ENCODE measurements around the gene FAM13A. TPM values are rescaled to one million over a fixed set of nuclear protein-coding genes. Genes with fewer than 3 reads are reported as not detected.
"Not testable (repeated sequence)": the region's sequence is repeated elsewhere in the genome, so short reads cannot be mapped to it uniquely, and the experiment has no call there.

Gene FAM13A
- total and polyA plus RNA-seq, 4 experiments from 2014 or later, result 9.6 to 19.7 (median 13.0) TPM

GRCh38 chr4:88908003-88908402, 149.0 kb downstream of the FAM13A start:
- POLR2A ChIA-PET (ENCODE audit: partially characterized antibody), result no interaction called here
- H3K9me3 Mint-ChIP-seq, result peaks cover 0 to 4% (median 0%) of the 10 kb centered on the region in 8 donors
- H3K4me3 Mint-ChIP-seq, result no peak overlapping the region
- CTCF ChIA-PET (ENCODE audit: partially characterized antibody), result no interaction called here
- intact Hi-C loops (cut with micrococcal nuclease), result no loop called here
- Histone ChIP-seq H3K4me3 (ENCODE audit: low read length in 2 of 2) (no peak overlapping the region), H3K27me3 (ENCODE audit: insufficient read depth, low read length) (no peaks in the 10 kb centered on the region), H3K27ac (ENCODE audit: low read depth, low read length) (no peak overlapping the region), H3K9me3 (ENCODE audit: control insufficient read depth in 1 of 2, low read length in 2 of 2) (no peaks in the 10 kb centered on the region), H3K36me3 (ENCODE audit: insufficient read depth, low read length) (no peaks in the 10 kb centered on the region), H3K4me1 (ENCODE audit: insufficient read depth, low read length) (no peaks in the 10 kb centered on the region)
- H3K36me3 Mint-ChIP-seq, result no peaks in the 10 kb centered on the region
- H3K27me3 Mint-ChIP-seq, result peaks cover 2 to 4% of the 10 kb centered on the region in 2 donors
- H3K4me1 Mint-ChIP-seq, result no peaks in the 10 kb centered on the region
- H3K27ac Mint-ChIP-seq, result no peak overlapping the region
- DNase-seq, result no peak

GRCh38 chr4:88907478-88907877, 149.5 kb downstream of the FAM13A start:
- Histone ChIP-seq H3K36me3 (ENCODE audit: insufficient read depth, low read length) (no peaks in the 10 kb centered on the region), H3K27me3 (ENCODE audit: insufficient read depth, low read length) (no peaks in the 10 kb centered on the region), H3K9me3 (ENCODE audit: control insufficient read depth in 1 of 2, low read length in 2 of 2) (no peaks in the 10 kb centered on the region), H3K4me3 (ENCODE audit: low read length in 2 of 2) (no peak overlapping the region), H3K27ac (ENCODE audit: low read depth, low read length) (no peak overlapping the region), H3K4me1 (ENCODE audit: insufficient read depth, low read length) (no peaks in the 10 kb centered on the region)
- DNase-seq, result no peak
- Mint-ChIP-seq H3K27me3 (peaks cover 2 to 4% of the 10 kb centered on the region in 2 donors), H3K4me1 (no peaks in the 10 kb centered on the region), H3K36me3 (no peaks in the 10 kb centered on the region), H3K9me3 (peaks cover 0 to 9% (median 0%) of the 10 kb centered on the region in 8 donors), H3K27ac (no peak overlapping the region), H3K4me3 (no peak overlapping the region)
- POLR2A ChIA-PET (ENCODE audit: partially characterized antibody), result no interaction called here
- CTCF ChIA-PET (ENCODE audit: partially characterized antibody), result interaction anchor here (0.9 kb wide), 1 partner anchor 20 kb away, joined by 3 read pairs; no protein-coding TSS in a partner anchor
- intact Hi-C loops (cut with micrococcal nuclease), result no loop called here

GRCh38 chr4:88904240-88904639, 152.7 kb downstream of the FAM13A start:
- H3K27me3 ChIP-seq (ENCODE audit: insufficient read depth, low read length); H3K27me3 Mint-ChIP-seq; H3K36me3 Mint-ChIP-seq; H3K4me1 Mint-ChIP-seq; H3K36me3 ChIP-seq (ENCODE audit: insufficient read depth, low read length); CTCF ChIA-PET (ENCODE audit: partially characterized antibody); H3K4me3 Mint-ChIP-seq; POLR2A ChIA-PET (ENCODE audit: partially characterized antibody); H3K27ac Mint-ChIP-seq; H3K27ac ChIP-seq (ENCODE audit: low read depth, low read length); DNase-seq; intact Hi-C loops (cut with micrococcal nuclease); H3K4me3 ChIP-seq (ENCODE audit: low read length in 2 of 2); H3K4me1 ChIP-seq (ENCODE audit: insufficient read depth, low read length); H3K9me3 ChIP-seq (ENCODE audit: control insufficient read depth in 1 of 2, low read length in 2 of 2): not testable (repeated sequence)
- H3K9me3 Mint-ChIP-seq, result peaks cover 5 to 29% (median 10%) of the 10 kb centered on the region in 8 donors

GRCh38 chr4:88900432-88900831, 156.6 kb downstream of the FAM13A start:
- Histone ChIP-seq H3K9me3 (ENCODE audit: control insufficient read depth in 1 of 2, low read length in 2 of 2) (no peaks in the 10 kb centered on the region), H3K27ac (ENCODE audit: low read depth, low read length) (no peak overlapping the region), H3K27me3 (ENCODE audit: insufficient read depth, low read length) (no peaks in the 10 kb centered on the region), H3K4me3 (ENCODE audit: low read length in 2 of 2) (no peak overlapping the region), H3K4me1 (ENCODE audit: insufficient read depth, low read length) (no peaks in the 10 kb centered on the region), H3K36me3 (ENCODE audit: insufficient read depth, low read length) (no peaks in the 10 kb centered on the region)
- peaks cover 0 to 3% of the 10 kb centered on the region in 2 donors for H3K36me3 Mint-ChIP-seq
- DNase-seq, result no peak
- H3K27ac Mint-ChIP-seq, result no peak overlapping the region
- H3K4me1 Mint-ChIP-seq, result no peaks in the 10 kb centered on the region
- H3K9me3 Mint-ChIP-seq, result peaks cover 7 to 31% (median 10%) of the 10 kb centered on the region in 8 donors
- CTCF ChIA-PET (ENCODE audit: partially characterized antibody), result no interaction called here
- H3K27me3 Mint-ChIP-seq, result peaks cover under 1 to 2% of the 10 kb centered on the region in 2 donors
- intact Hi-C loops (cut with micrococcal nuclease), result no loop called here
- POLR2A ChIA-PET (ENCODE audit: partially characterized antibody), result no interaction called here
- H3K4me3 Mint-ChIP-seq, result no peak overlapping the region

DNA sequence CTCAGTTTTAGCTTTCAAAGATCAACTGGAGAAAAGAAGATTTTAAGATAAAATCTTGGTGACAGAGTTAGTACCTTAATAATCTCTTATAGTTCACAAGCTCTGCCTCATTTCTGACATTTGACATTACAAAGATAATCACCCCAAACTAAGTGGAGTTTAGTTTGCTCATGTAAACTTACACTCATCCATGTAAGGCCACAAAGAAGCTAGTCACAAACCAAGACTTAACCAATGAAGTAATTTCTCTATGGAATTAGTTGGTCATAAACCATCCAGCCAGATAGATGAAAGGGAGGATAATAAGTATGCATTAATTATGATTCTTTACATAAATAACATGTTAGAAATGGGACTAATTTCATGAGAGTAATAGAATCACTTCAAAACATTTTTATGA, 159.2 kb downstream of the FAM13A start:
- POLR2A ChIA-PET (ENCODE audit: partially characterized antibody), result no interaction called here
- H3K27me3 Mint-ChIP-seq, result peaks cover 0 to 4% of the 10 kb centered on the region in 2 donors
- CTCF ChIA-PET (ENCODE audit: partially characterized antibody), result no interaction called here
- Histone ChIP-seq H3K4me3 (ENCODE audit: low read length in 2 of 2) (no peak overlapping the region), H3K27me3 (ENCODE audit: insufficient read depth, low read length) (no peaks in the 10 kb centered on the region), H3K36me3 (ENCODE audit: insufficient read depth, low read length) (no peaks in the 10 kb centered on the region), H3K27ac (ENCODE audit: low read depth, low read length) (no peak overlapping the region), H3K4me1 (ENCODE audit: insufficient read depth, low read length) (no peaks in the 10 kb centered on the region), H3K9me3 (ENCODE audit: control insufficient read depth in 1 of 2, low read length in 2 of 2) (no peaks in the 10 kb centered on the region)
- no peak overlapping the region for H3K27ac Mint-ChIP-seq
- peaks cover 5 to 25% (median 10%) of the 10 kb centered on the region in 8 donors for H3K9me3 Mint-ChIP-seq
- DNase-seq, result no peak
- H3K4me1 Mint-ChIP-seq, result no peaks in the 10 kb centered on the region
- H3K36me3 Mint-ChIP-seq, result peaks cover 0 to 3% of the 10 kb centered on the region in 2 donors
- no peak overlapping the region for H3K4me3 Mint-ChIP-seq
- intact Hi-C loops (cut with micrococcal nuclease), result no loop called here

DNA sequence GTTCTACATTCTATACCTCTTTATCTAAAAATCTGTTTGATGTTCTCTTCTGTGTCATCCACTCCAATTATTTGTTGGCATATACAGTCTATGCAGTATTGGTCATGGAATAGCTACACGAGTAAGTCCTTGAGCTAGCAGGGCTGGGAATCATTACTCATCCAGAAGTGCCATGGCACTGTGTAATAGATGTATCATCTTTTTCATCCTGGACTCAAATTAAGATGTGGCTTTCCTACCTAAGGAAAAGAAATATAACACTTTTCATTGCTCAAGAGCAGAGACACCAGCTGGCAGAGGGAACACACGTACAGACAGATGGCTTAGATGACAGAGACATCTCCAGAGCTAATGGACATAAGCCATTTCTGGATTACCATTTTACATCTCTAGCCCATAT, 159.8 kb downstream of the FAM13A start:
- Mint-ChIP-seq H3K27ac (no peak overlapping the region), H3K9me3 (peaks cover 5 to 20% (median 10%) of the 10 kb centered on the region in 8 donors), H3K4me3 (no peak overlapping the region), H3K4me1 (no peaks in the 10 kb centered on the region), H3K36me3 (peaks cover 0 to 3% of the 10 kb centered on the region in 2 donors), H3K27me3 (peaks cover 0 to 4% of the 10 kb centered on the region in 2 donors)
- Histone ChIP-seq H3K36me3 (ENCODE audit: insufficient read depth, low read length) (no peaks in the 10 kb centered on the region), H3K27me3 (ENCODE audit: insufficient read depth, low read length) (no peaks in the 10 kb centered on the region), H3K9me3 (ENCODE audit: control insufficient read depth in 1 of 2, low read length in 2 of 2) (no peaks in the 10 kb centered on the region), H3K4me1 (ENCODE audit: insufficient read depth, low read length) (no peaks in the 10 kb centered on the region), H3K4me3 (ENCODE audit: low read length in 2 of 2) (no peak overlapping the region), H3K27ac (ENCODE audit: low read depth, low read length) (no peak overlapping the region)
- intact Hi-C loops (cut with micrococcal nuclease), result no loop called here
- ChIA-PET POLR2A (ENCODE audit: partially characterized antibody) (no interaction called here), CTCF (ENCODE audit: partially characterized antibody) (no interaction called here)
- no peak for DNase-seq

GRCh38 chr4:88893961-88894360, 163.0 kb downstream of the FAM13A start:
- Mint-ChIP-seq H3K9me3 (peaks cover 0 to 4% (median 0%) of the 10 kb centered on the region in 8 donors), H3K27ac (no peak overlapping the region), H3K4me3 (no peak overlapping the region), H3K4me1 (no peaks in the 10 kb centered on the region), H3K36me3 (no peaks in the 10 kb centered on the region), H3K27me3 (peaks cover 0 to 4% of the 10 kb centered on the region in 2 donors)
- Histone ChIP-seq H3K27me3 (ENCODE audit: insufficient read depth, low read length) (no peaks in the 10 kb centered on the region), H3K27ac (ENCODE audit: low read depth, low read length) (no peak overlapping the region), H3K36me3 (ENCODE audit: insufficient read depth, low read length) (no peaks in the 10 kb centered on the region), H3K4me3 (ENCODE audit: low read length in 2 of 2) (no peak overlapping the region), H3K4me1 (ENCODE audit: insufficient read depth, low read length) (no peaks in the 10 kb centered on the region), H3K9me3 (ENCODE audit: control insufficient read depth in 1 of 2, low read length in 2 of 2) (no peaks in the 10 kb centered on the region)
- DNase-seq, result no peak
- CTCF ChIA-PET (ENCODE audit: partially characterized antibody), result interaction anchor here (1.3 kb wide), 1 partner anchor 39 kb away, joined by 3 read pairs; no protein-coding TSS in a partner anchor
- POLR2A ChIA-PET (ENCODE audit: partially characterized antibody), result no interaction called here
- intact Hi-C loops (cut with micrococcal nuclease), result no loop called here

DNA sequence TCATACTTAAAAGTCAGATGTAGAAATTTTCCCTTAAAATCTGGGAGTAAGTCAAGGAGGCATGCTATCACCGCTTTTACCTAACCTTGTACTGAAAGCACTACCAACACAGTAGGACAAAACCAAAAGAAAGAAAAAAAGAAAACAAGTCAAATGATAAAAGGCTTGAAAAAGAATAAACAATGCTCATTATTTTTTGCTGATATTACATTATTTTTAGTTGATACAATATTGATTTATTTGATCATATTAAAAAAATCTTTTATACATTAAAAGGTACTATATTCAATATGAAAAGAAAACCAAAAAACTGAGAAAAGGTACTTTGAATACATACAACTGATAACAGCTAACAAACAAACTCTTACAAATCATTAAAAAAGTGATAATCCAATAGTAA, 164.3 kb downstream of the FAM13A start:
- Mint-ChIP-seq H3K36me3 (no peaks in the 10 kb centered on the region), H3K27me3 (peaks cover 0 to 4% of the 10 kb centered on the region in 2 donors), H3K4me1 (no peaks in the 10 kb centered on the region), H3K9me3 (peaks cover 0 to 2% (median 0%) of the 10 kb centered on the region in 8 donors), H3K27ac (no peak overlapping the region), H3K4me3 (no peak overlapping the region)
- DNase-seq, result no peak
- no peak overlapping the region for H3K4me3 ChIP-seq (ENCODE audit: low read length in 2 of 2)
- CTCF ChIA-PET (ENCODE audit: partially characterized antibody), result interaction anchor here (1.3 kb wide), 1 partner anchor 41 kb away, joined by 3 read pairs; no protein-coding TSS in a partner anchor
- H3K9me3 ChIP-seq (ENCODE audit: control insufficient read depth in 1 of 2, low read length in 2 of 2), result no peaks in the 10 kb centered on the region
- intact Hi-C loops (cut with micrococcal nuclease), result no loop called here
- no peak overlapping the region for H3K27ac ChIP-seq (ENCODE audit: low read depth, low read length)
- POLR2A ChIA-PET (ENCODE audit: partially characterized antibody), result no interaction called here
- H3K4me1 ChIP-seq (ENCODE audit: insufficient read depth, low read length), result no peaks in the 10 kb centered on the region
- H3K36me3 ChIP-seq (ENCODE audit: insufficient read depth, low read length), result no peaks in the 10 kb centered on the region
- no peaks in the 10 kb centered on the region for H3K27me3 ChIP-seq (ENCODE audit: insufficient read depth, low read length)

Measured in CD4-positive, alpha-beta memory T cell (primary cell).